ENCODE measurements around the gene C19orf33.

The C19orf33 gene

DNA sequence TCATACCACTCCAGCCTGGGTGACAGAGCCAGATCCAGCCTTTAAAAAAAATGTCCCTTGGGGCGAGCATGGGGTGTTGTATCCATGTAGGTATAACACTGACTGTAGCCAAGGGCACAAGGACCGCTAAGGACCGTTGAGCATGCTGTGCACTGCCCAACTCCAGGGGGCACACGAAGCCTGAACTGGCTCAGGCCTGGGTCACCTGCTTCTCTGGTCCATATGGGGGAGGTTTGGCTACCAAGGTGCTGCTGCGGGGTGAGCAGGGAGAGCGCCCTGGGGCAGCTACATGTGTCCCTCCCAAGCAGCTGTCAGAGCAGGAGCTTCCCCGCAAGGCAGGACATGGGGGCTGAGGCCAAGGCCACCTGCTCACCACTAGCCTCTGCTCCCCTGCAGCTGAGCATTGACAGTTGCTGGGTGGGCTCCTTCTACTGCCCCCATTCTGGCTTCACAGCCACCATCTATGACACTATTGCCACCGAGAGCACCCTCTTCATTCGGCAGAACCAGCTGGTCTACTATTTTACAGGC is 47.9 kb downstream of the C19orf33 start:
- Histone ChIP-seq H3K27ac (no peak overlapping the region), H3K4me3 (ENCODE audit: low read depth in 1 of 2, low read length in 1 of 2) (no peak overlapping the region), H3K4me1 (ENCODE audit: control insufficient read depth in 1 of 2, insufficient read depth in 1 of 2, low read depth in 1 of 2, low read length in 1 of 2) (no peaks in the 10 kb centered on the region), H3K27me3 (peaks cover 11% of the 10 kb centered on the region), H3K9me3 (no peaks in the 10 kb centered on the region), H3K36me3 (no peaks in the 10 kb centered on the region)
- TF ChIP-seq, protein P1, sequence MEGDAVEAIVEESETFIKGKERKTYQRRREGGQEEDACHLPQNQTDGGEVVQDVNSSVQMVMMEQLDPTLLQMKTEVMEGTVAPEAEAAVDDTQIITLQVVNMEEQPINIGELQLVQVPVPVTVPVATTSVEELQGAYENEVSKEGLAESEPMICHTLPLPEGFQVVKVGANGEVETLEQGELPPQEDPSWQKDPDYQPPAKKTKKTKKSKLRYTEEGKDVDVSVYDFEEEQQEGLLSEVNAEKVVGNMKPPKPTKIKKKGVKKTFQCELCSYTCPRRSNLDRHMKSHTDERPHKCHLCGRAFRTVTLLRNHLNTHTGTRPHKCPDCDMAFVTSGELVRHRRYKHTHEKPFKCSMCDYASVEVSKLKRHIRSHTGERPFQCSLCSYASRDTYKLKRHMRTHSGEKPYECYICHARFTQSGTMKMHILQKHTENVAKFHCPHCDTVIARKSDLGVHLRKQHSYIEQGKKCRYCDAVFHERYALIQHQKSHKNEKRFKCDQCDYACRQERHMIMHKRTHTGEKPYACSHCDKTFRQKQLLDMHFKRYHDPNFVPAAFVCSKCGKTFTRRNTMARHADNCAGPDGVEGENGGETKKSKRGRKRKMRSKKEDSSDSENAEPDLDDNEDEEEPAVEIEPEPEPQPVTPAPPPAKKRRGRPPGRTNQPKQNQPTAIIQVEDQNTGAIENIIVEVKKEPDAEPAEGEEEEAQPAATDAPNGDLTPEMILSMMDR (IDR thresholded peaks at IDR 0.05), result no peak

DNA sequence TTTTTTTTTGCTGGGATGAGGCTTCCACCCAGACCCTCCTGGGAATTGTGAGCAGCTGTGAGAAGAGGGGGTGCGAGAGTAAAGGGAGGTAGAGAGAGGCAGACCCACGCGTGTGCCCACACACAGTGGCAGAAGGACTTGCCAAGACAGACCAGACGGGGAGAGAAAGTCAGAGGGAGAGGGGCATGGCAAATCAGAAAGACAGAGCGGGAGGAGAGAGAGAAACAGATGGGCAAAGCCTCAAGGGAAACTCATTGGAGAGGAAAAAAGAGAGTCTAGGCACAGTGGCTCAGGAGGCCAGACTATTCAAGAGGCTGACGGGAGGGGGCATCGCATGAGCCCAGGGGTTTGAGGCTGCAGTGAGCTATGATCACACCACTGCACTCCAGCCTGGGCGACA is 48.6 kb downstream of the C19orf33 start:
- Histone ChIP-seq H3K27ac (no peak overlapping the region), H3K4me1 (ENCODE audit: control insufficient read depth in 1 of 2, insufficient read depth in 1 of 2, low read depth in 1 of 2, low read length in 1 of 2) (no peaks in the 10 kb centered on the region), H3K36me3 (no peaks in the 10 kb centered on the region), H3K9me3 (no peaks in the 10 kb centered on the region), H3K4me3 (ENCODE audit: low read depth in 1 of 2, low read length in 1 of 2) (no peak overlapping the region), H3K27me3 (peaks cover 15% of the 10 kb centered on the region)
- TF ChIP-seq, protein P1 (IDR thresholded peaks at IDR 0.05), result no peak
